HFFc6 (cell line): ENCODE results near the gene ZNF653. TPM values are rescaled to one million over a fixed set of nuclear protein-coding genes. Genes with fewer than 3 reads are reported as not detected.
"Not testable (repeated sequence)": the region's sequence is repeated elsewhere in the genome, so short reads cannot be mapped to it uniquely, and the experiment has no call there.

ENCODE experiments used
- DNase-seq: peaks from one replicate; pipeline ENCODE4 v3.0.0-alpha.2; 2018
- H3K27ac Mint-ChIP-seq: 2 replicates; pipeline ENCODE4 v1.8.0; 2020; ENCODE audit warnings: mild to moderate bottlenecking, mixed read lengths
- H3K27me3 Mint-ChIP-seq: 2 replicates; pipeline ENCODE4 v1.8.0; 2021; ENCODE audit warnings: mild to moderate bottlenecking, moderate library complexity, mixed read lengths; ENCODE audit not compliant: insufficient read depth
- H3K36me3 Mint-ChIP-seq: 2 replicates; pipeline ENCODE4 v1.8.0; 2021; ENCODE audit warnings: low read depth, mixed read lengths
- H3K4me1 Mint-ChIP-seq: 2 replicates; pipeline ENCODE4 v1.8.0; 2020; ENCODE audit warnings: low read depth, mixed read lengths
- H3K4me3 Mint-ChIP-seq: 2 replicates; pipeline ENCODE4 v1.8.0; 2020; ENCODE audit warnings: mild to moderate bottlenecking, moderate library complexity, mixed read lengths
- H3K9me3 Mint-ChIP-seq: 2 replicates; pipeline ENCODE4 v1.8.0; 2020; ENCODE audit warnings: mild to moderate bottlenecking, mixed read lengths
- total RNA-seq, 6 experiments: library from RNA; stranded (reverse); fragmentation: NEBNext Ultra II Directional; extraction: Animal tissue kit (Norgen Biotek cat#: 25700); gene quantifications; 2 replicates in 1 of 6; 3 replicates in 5 of 6; pipeline ENCODE4 v1.2.3, GENCODE V29; 2021
- TF ChIP-seq, protein P1 (sequence below): fragments of 200-600 bp; sonication (generic); IDR thresholded peaks from 2 replicates; pipeline ENCODE4 v1.5.0; 2021; ENCODE audit warnings: antibody characterized with exemption, mild to moderate bottlenecking

The ZNF653 gene
- total RNA-seq, 6 experiments from 2014 or later: 4.7 to 6.3 (median 5.3) TPM

DNA sequence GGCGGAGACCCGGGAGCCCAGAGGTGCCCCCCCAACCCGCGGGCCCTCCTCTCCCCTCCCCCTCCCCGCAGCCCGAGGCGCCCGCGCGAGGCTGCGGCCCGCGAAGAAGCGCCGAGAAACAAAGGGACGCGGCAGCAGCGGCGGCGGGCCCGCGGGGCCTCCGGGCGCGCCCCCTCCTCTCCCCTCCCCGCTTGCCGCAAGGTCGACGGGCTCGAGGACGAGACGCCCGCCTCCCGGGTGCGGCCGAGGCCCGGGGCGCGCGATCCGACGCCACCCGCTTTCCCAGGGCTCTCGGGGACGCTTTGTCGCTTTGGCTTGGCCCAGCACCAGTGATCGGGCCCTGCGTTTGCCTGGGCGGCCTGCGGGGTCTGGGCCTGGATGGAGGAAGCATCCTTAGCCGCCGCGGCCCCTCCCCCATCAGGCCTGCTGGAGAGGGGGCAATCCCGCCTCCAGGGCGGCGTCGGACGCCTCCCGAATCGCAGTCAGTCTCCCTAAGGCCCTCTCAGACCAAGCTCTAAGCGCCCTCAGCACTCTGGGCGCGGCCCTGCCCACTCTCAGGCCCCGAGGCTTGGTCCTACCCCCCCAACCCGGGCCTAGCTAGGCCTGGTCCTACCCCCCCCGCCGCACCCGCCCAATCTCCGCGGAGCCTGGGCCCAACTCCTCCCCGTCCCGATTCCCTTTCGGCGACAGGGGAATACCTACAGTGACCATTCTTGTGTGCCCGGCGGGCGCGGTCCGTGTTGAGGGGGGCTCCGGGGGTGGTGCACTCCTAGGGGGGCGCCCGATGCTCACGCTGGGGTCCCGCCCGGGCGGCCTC, 25.5 kb downstream of the ZNF653 start:
- TF ChIP-seq, protein P1, sequence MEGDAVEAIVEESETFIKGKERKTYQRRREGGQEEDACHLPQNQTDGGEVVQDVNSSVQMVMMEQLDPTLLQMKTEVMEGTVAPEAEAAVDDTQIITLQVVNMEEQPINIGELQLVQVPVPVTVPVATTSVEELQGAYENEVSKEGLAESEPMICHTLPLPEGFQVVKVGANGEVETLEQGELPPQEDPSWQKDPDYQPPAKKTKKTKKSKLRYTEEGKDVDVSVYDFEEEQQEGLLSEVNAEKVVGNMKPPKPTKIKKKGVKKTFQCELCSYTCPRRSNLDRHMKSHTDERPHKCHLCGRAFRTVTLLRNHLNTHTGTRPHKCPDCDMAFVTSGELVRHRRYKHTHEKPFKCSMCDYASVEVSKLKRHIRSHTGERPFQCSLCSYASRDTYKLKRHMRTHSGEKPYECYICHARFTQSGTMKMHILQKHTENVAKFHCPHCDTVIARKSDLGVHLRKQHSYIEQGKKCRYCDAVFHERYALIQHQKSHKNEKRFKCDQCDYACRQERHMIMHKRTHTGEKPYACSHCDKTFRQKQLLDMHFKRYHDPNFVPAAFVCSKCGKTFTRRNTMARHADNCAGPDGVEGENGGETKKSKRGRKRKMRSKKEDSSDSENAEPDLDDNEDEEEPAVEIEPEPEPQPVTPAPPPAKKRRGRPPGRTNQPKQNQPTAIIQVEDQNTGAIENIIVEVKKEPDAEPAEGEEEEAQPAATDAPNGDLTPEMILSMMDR: no peak
- Mint-ChIP-seq H3K4me3 (no peak overlapping the region), H3K27me3 (peaks cover 12% of the 10 kb centered on the region), H3K9me3 (no peaks in the 10 kb centered on the region), H3K27ac (no peak overlapping the region), H3K4me1 (no peaks in the 10 kb centered on the region), H3K36me3 (no peaks in the 10 kb centered on the region)
- DNase-seq: no peak

DNA sequence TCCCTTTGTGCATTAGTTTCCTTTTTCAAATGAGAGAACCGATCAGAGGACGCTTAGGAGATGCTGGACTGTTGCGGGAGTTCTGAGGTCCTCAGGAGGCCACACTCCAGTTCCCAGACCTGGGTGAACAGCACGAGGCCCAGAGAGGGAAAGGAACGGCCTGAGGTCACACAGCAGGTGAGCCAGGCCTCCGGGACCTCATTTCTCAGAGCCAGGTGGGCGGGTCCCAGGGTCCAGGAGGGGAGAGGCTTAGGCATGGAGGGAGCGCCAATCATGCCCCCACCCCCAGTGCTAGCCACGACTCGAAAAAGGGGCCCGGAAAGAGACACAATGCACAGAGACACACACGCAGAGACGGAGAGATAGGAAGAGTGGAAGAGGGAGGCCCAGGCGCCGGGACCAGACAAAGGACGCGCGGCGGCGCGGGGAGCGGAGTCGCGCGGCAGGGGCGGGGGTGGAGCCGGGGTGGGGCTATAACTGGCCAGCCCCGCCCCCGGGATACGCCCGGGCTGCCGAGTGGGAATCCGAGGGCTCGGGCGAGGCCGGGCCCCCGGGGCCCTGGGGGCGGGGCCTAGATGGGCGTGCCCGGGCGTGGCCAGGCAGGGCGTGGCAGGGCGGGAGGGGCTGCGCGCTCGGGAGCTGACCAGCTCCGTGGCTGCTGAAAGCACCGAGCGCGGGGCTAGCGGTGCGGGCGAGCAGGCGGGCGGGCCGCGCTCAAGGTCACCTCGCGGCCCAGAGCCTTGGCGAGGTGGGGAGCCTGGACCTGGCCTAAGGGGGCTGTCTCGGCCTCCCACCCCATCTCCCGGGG, 26.3 kb downstream of the ZNF653 start:
- TF ChIP-seq, protein P1: no peak
- Mint-ChIP-seq H3K36me3 (no peaks in the 10 kb centered on the region), H3K4me1 (no peaks in the 10 kb centered on the region), H3K27ac (no peak overlapping the region), H3K4me3 (no peak overlapping the region), H3K27me3 (peaks cover 12% of the 10 kb centered on the region), H3K9me3 (no peaks in the 10 kb centered on the region)
- DNase-seq: no peak

DNA sequence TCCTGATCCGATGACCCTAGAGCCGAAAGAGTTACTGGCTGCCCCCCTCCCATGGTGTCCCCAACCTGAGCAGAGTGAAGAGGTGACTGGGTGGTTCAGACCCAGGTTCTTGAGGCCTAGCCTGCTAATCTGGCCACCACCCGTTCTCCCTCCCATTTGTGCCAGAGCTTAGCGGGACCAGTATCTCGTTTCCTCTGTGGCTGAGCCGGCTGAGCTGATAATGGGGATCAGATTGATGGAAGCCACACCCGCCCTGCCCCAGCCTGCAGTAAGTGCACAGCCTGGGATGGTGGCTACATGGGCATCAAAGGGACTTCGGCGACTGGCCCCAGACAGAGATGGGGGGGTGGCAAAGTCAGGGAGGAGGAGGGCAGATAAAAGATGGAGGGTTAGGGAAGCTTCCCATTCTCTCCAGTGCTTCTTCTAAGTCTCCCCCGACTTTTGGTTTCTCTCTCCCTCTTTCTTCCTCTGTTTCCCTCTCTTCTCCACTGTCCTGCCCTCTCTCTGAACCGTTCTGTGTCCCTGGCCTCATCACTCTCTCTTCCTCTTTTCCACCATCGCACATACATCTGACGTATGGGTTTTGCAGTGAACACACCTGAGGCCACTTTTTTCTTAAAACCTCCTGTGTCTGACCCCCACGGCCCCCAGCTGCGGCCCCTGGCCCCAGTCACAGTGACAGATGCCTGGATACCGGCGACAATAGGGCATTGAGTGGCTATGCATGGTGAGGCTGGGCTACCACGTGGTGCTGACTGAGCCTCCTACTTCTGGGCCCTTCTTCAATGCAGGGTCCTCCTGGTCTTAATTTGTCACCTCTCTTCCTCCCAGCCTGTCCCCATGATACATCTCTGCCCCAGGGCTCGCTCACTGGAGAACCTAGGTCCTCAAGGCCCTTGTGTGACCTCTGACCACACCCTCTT, 27.2 kb downstream of the ZNF653 start:
- Mint-ChIP-seq H3K36me3 (no peaks in the 10 kb centered on the region), H3K27ac (no peak overlapping the region), H3K27me3 (peaks cover 12% of the 10 kb centered on the region), H3K4me3 (no peak overlapping the region), H3K9me3 (no peaks in the 10 kb centered on the region), H3K4me1 (no peaks in the 10 kb centered on the region)
- no peak for DNase-seq
- TF ChIP-seq, protein P1: no peak

DNA sequence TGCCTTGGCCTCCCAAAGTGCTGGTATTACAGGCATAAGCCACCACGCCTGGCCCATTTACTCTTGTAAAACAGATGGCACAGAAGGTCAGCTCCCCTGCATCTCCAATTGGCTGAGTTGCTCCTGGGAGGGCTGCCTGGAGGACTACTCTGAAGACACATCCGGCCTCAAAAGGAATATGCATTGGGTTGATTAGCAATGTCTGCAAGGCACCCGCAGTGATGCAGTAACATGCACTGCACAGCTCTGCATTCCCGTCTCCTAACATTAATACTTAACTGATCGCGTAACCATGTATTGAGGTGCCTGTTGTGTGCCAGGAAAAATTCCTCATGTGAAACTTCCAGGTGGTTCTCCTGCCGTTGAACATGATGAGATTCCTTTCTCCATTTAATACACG, 29.8 kb downstream of the ZNF653 start:
- Mint-ChIP-seq H3K27me3 (peaks cover 12% of the 10 kb centered on the region), H3K4me1 (no peaks in the 10 kb centered on the region), H3K9me3 (no peaks in the 10 kb centered on the region), H3K36me3 (no peaks in the 10 kb centered on the region), H3K27ac (no peak overlapping the region), H3K4me3 (no peak overlapping the region)
- TF ChIP-seq, protein P1: no peak
- DNase-seq: no peak

DNA sequence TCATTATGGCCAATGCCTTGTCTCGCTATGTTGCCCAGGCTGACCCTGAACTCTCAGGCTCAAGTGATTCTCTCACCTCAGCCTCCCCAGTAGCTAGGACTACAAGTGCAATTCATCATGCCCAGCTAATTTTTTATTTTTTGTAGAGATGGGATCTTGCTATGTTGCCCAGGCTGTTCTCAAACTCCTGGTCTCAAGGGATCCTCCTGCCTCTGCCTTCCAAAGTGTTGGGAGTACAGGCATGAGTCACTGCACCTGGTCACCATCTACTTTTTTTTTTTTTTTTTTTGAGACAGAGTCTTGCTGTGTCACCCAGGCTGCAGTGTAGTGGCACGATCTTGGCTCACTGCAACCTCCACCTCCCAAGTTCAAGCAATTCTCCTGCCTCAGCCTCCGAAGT, 30.3 kb downstream of the ZNF653 start:
- not testable (repeated sequence) for DNase-seq, H3K4me1 Mint-ChIP-seq, H3K9me3 Mint-ChIP-seq, H3K4me3 Mint-ChIP-seq, H3K36me3 Mint-ChIP-seq, H3K27ac Mint-ChIP-seq
- H3K27me3 Mint-ChIP-seq: peaks cover 12% of the 10 kb centered on the region
